ENCODE results near the gene CHST3.
"Not testable (repeated sequence)": the region's sequence is repeated elsewhere in the genome, so short reads cannot be mapped to it uniquely, and the experiment has no call there.

CHST3 gene

GRCh38 chr10:71964098-71964742 is at the start of gene CHST3:
CHST3 (plus strand) TSS chr10:71964395; CDS start chr10:72005843, 41,448 bp downstream.
- H3K79me2 ChIP-seq (ENCODE audit: control insufficient read depth, insufficient read depth, low read length, unreplicated experiment), result peaks cover 45% of the 10 kb centered on the region
- H3K36me3 ChIP-seq (ENCODE audit: insufficient read depth, low read length), result no peaks in the 10 kb centered on the region
- no peaks in the 10 kb centered on the region for H3K27me3 ChIP-seq (ENCODE audit: insufficient read depth, low read length)
- H3K4me1 ChIP-seq (ENCODE audit: control insufficient read depth, insufficient read depth, low read length, unreplicated experiment), result peaks cover 33% of the 10 kb centered on the region
- peak within 1 kb of the TSS; percentile 95 for H3K4me3 ChIP-seq (ENCODE audit: low read depth, low read length)
- H3K27ac ChIP-seq (ENCODE audit: low read depth, low read length), result peak within 1 kb of the TSS; percentile 43; the same call in 1 of the 2 replicates
- H2AFZ ChIP-seq (ENCODE audit: low read length, unreplicated experiment), result peak within 1 kb of the TSS; percentile 74

GRCh38 chr10:71916827-71917226 is 47.4 kb upstream of the CHST3 start:
- no peaks in the 10 kb centered on the region for H3K27me3 ChIP-seq (ENCODE audit: insufficient read depth, low read length)
- peaks cover 23% of the 10 kb centered on the region for H3K4me1 ChIP-seq (ENCODE audit: control insufficient read depth, insufficient read depth, low read length, unreplicated experiment)
- H2AFZ ChIP-seq (ENCODE audit: low read length, unreplicated experiment), result no peak overlapping the region
- no peak overlapping the region for H3K4me3 ChIP-seq (ENCODE audit: low read depth, low read length)
- H3K79me2 ChIP-seq (ENCODE audit: control insufficient read depth, insufficient read depth, low read length, unreplicated experiment), result no peaks in the 10 kb centered on the region
- peaks cover 4% of the 10 kb centered on the region; the same call in 1 of the 2 replicates for H3K36me3 ChIP-seq (ENCODE audit: insufficient read depth, low read length)
- no peak overlapping the region for H3K27ac ChIP-seq (ENCODE audit: low read depth, low read length)

- Histone ChIP-seq H3K4me1 (ENCODE audit: control insufficient read depth, insufficient read depth, low read length, unreplicated experiment) (peaks cover 25% of the 10 kb centered on the region), H3K27ac (ENCODE audit: low read depth, low read length) (no peak overlapping the region), H3K27me3 (ENCODE audit: insufficient read depth, low read length) (no peaks in the 10 kb centered on the region), H3K4me3 (ENCODE audit: low read depth, low read length) (no peak overlapping the region), H3K36me3 (ENCODE audit: insufficient read depth, low read length) (peaks cover 4% of the 10 kb centered on the region; the same call in 1 of the 2 replicates), H3K79me2 (ENCODE audit: control insufficient read depth, insufficient read depth, low read length, unreplicated experiment) (no peaks in the 10 kb centered on the region), H2AFZ (ENCODE audit: low read length, unreplicated experiment) (no peak overlapping the region)
Observed at GRCh38 chr10:71918992-71919391, 45.2 kb upstream of the CHST3 start.

GRCh38 chr10:71919956-71920539 is 44.1 kb upstream of the CHST3 start:
- H3K27me3 ChIP-seq (ENCODE audit: insufficient read depth, low read length); H3K27ac ChIP-seq (ENCODE audit: low read depth, low read length); H3K36me3 ChIP-seq (ENCODE audit: insufficient read depth, low read length); H3K79me2 ChIP-seq (ENCODE audit: control insufficient read depth, insufficient read depth, low read length, unreplicated experiment): not testable (repeated sequence)
- Histone ChIP-seq H3K4me1 (ENCODE audit: control insufficient read depth, insufficient read depth, low read length, unreplicated experiment) (peaks cover 25% of the 10 kb centered on the region), H2AFZ (ENCODE audit: low read length, unreplicated experiment) (peak overlapping the region; percentile 30), H3K4me3 (ENCODE audit: low read depth, low read length) (peak overlapping the region; percentile 63; the same call in 1 of the 2 replicates)

GRCh38 chr10:71920540-71921323 is 43.5 kb upstream of the CHST3 start:
- H3K4me1 ChIP-seq (ENCODE audit: control insufficient read depth, insufficient read depth, low read length, unreplicated experiment), result peaks cover 25% of the 10 kb centered on the region
- H3K4me3 ChIP-seq (ENCODE audit: low read depth, low read length), result peak overlapping the region; percentile 63; the same call in 1 of the 2 replicates
- H2AFZ ChIP-seq (ENCODE audit: low read length, unreplicated experiment), result peak overlapping the region; percentile 30
- no peaks in the 10 kb centered on the region for H3K79me2 ChIP-seq (ENCODE audit: control insufficient read depth, insufficient read depth, low read length, unreplicated experiment)
- H3K36me3 ChIP-seq (ENCODE audit: insufficient read depth, low read length), result peaks cover 4% of the 10 kb centered on the region; the same call in 1 of the 2 replicates
- H3K27ac ChIP-seq (ENCODE audit: low read depth, low read length), result no peak overlapping the region
- H3K27me3 ChIP-seq (ENCODE audit: insufficient read depth, low read length), result no peaks in the 10 kb centered on the region

- Histone ChIP-seq H3K36me3 (ENCODE audit: insufficient read depth, low read length) (peaks cover 4% of the 10 kb centered on the region; the same call in 1 of the 2 replicates), H3K4me3 (ENCODE audit: low read depth, low read length) (no peak overlapping the region), H3K27me3 (ENCODE audit: insufficient read depth, low read length) (no peaks in the 10 kb centered on the region), H3K79me2 (ENCODE audit: control insufficient read depth, insufficient read depth, low read length, unreplicated experiment) (no peaks in the 10 kb centered on the region), H2AFZ (ENCODE audit: low read length, unreplicated experiment) (no peak overlapping the region), H3K27ac (ENCODE audit: low read depth, low read length) (no peak overlapping the region), H3K4me1 (ENCODE audit: control insufficient read depth, insufficient read depth, low read length, unreplicated experiment) (peaks cover 25% of the 10 kb centered on the region)
Observed at GRCh38 chr10:71921324-71922027, 42.7 kb upstream of the CHST3 start.

- H2AFZ ChIP-seq (ENCODE audit: low read length, unreplicated experiment), result no peak overlapping the region
- peaks cover 28% of the 10 kb centered on the region for H3K4me1 ChIP-seq (ENCODE audit: control insufficient read depth, insufficient read depth, low read length, unreplicated experiment)
Observed at GRCh38 chr10:71923138-71923692, 41.0 kb upstream of the CHST3 start.

GRCh38 chr10:71924771-71925170 is 39.4 kb upstream of the CHST3 start:
- Histone ChIP-seq H3K27me3 (ENCODE audit: insufficient read depth, low read length) (no peaks in the 10 kb centered on the region), H3K36me3 (ENCODE audit: insufficient read depth, low read length) (no peaks in the 10 kb centered on the region), H2AFZ (ENCODE audit: low read length, unreplicated experiment) (no peak overlapping the region), H3K27ac (ENCODE audit: low read depth, low read length) (no peak overlapping the region), H3K4me3 (ENCODE audit: low read depth, low read length) (no peak overlapping the region), H3K4me1 (ENCODE audit: control insufficient read depth, insufficient read depth, low read length, unreplicated experiment) (peaks cover 26% of the 10 kb centered on the region), H3K79me2 (ENCODE audit: control insufficient read depth, insufficient read depth, low read length, unreplicated experiment) (no peaks in the 10 kb centered on the region)

More at GRCh38 chr10:71923138-71923692, 41.0 kb upstream of the CHST3 start:
- Histone ChIP-seq H3K4me3 (ENCODE audit: low read depth, low read length) (no peak overlapping the region), H3K79me2 (ENCODE audit: control insufficient read depth, insufficient read depth, low read length, unreplicated experiment) (no peaks in the 10 kb centered on the region), H3K27me3 (ENCODE audit: insufficient read depth, low read length) (no peaks in the 10 kb centered on the region), H3K27ac (ENCODE audit: low read depth, low read length) (no peak overlapping the region), H3K36me3 (ENCODE audit: insufficient read depth, low read length) (no peaks in the 10 kb centered on the region)

GRCh38 chr10:71927159-71927558 is 37.0 kb upstream of the CHST3 start:
- no peaks in the 10 kb centered on the region for H3K79me2 ChIP-seq (ENCODE audit: control insufficient read depth, insufficient read depth, low read length, unreplicated experiment)
- H3K4me1 ChIP-seq (ENCODE audit: control insufficient read depth, insufficient read depth, low read length, unreplicated experiment), result peaks cover 3% of the 10 kb centered on the region
- no peak overlapping the region for H3K4me3 ChIP-seq (ENCODE audit: low read depth, low read length)
- H3K36me3 ChIP-seq (ENCODE audit: insufficient read depth, low read length), result no peaks in the 10 kb centered on the region
- H3K27ac ChIP-seq (ENCODE audit: low read depth, low read length), result no peak overlapping the region
- H2AFZ ChIP-seq (ENCODE audit: low read length, unreplicated experiment), result no peak overlapping the region
- 0 out of 2 replicates have a peak, but pooled peaks cover 3% of the 10 kb centered on the region for H3K27me3 ChIP-seq (ENCODE audit: insufficient read depth, low read length)

Measured in ACC112 (cell line).